HEK293T (cell line): ENCODE data around the gene KCNT1.

Experiments used
- BHLHE40 ChIP-seq: fragments of 450-650 bp; IDR thresholded peaks from 2 replicates; pipeline ENCODE4 v1.6.1; 2016; ENCODE audit warnings: mild to moderate bottlenecking, moderate library complexity, borderline replicate concordance
- ELF4 ChIP-seq: fragments of 450-650 bp; IDR thresholded peaks from 2 replicates; pipeline ENCODE4 v1.6.1; 2017; ENCODE audit warnings: antibody characterized with exemption
- FOXK2 ChIP-seq: fragments of 450-650 bp; IDR thresholded peaks from 2 replicates; pipeline ENCODE4 v1.6.1; 2016; ENCODE audit warnings: mild to moderate bottlenecking
- LEF1 ChIP-seq: fragments of 450-650 bp; IDR thresholded peaks from 2 replicates; pipeline ENCODE4 v1.6.1; 2017; ENCODE audit warnings: mild to moderate bottlenecking, borderline replicate concordance
- SUZ12 ChIP-seq: fragments of 450-650 bp; IDR thresholded peaks from 2 replicates; pipeline ENCODE4 v1.6.1; 2016; ENCODE audit warnings: mild to moderate bottlenecking

- TF ChIP-seq LEF1 (no peak), ELF4 (no peak), BHLHE40 (no peak), FOXK2 (no peak), SUZ12 (no peak)
These were observed 35.2 kb upstream of the KCNT1 start for GRCh38 chr9:135666534-135667462.
